HCT116 (cell line): Measurements from ENCODE around the gene PNKP.

Source experiments
- FOSL1 ChIP-seq: IDR thresholded peaks from 2 replicates; pipeline ENCODE4 v1.6.1; 2012; ENCODE audit warnings: low read depth
- JUND ChIP-seq: IDR thresholded peaks from 2 replicates; pipeline ENCODE4 v1.6.1; 2012
- POLR2A ChIP-seq: IDR thresholded peaks from 2 replicates; pipeline ENCODE4 v1.7.0; 2011; ENCODE audit warnings: borderline replicate concordance; ENCODE audit not compliant: insufficient read depth, insufficient read length; ENCODE audit errors: extremely low read depth
- SIN3A ChIP-seq: IDR thresholded peaks from 2 replicates; pipeline ENCODE4 v1.6.1; 2012; ENCODE audit warnings: low read depth
- SP1 ChIP-seq: IDR thresholded peaks from 2 replicates; pipeline ENCODE4 v1.6.1; 2012; ENCODE audit warnings: low read depth
- SRF ChIP-seq: IDR thresholded peaks from 2 replicates; pipeline ENCODE4 v1.6.1; 2012; ENCODE audit warnings: low read depth
- TF ChIP-seq, protein P1 (sequence below), 3 experiments: fragments of 200-600 bp in 1 of 3; sonication (generic) in 1 of 3; IDR thresholded peaks in 2 of 3; conservative IDR thresholded peaks in 1 of 3; 2 replicates each; pipeline ENCODE4 v1.5.1; 2012 to 2017; ENCODE audit warnings: low read depth in 2 of 3, low read length in 2 of 3, antibody characterized with exemption in 1 of 3, borderline replicate concordance in 1 of 3, control low read depth in 1 of 3, mild to moderate bottlenecking in 1 of 3, mixed read lengths in 1 of 3, mixed run types in 1 of 3, moderate library complexity in 1 of 3; ENCODE audit not compliant: insufficient read depth in 1 of 3
- TF ChIP-seq, protein P2 (sequence below): IDR thresholded peaks from 2 replicates; pipeline ENCODE4 v1.6.1; 2011; ENCODE audit warnings: mild to moderate bottlenecking, low read length, moderate library complexity; ENCODE audit not compliant: insufficient replicate concordance; ENCODE audit errors: extremely low read depth

DNA sequence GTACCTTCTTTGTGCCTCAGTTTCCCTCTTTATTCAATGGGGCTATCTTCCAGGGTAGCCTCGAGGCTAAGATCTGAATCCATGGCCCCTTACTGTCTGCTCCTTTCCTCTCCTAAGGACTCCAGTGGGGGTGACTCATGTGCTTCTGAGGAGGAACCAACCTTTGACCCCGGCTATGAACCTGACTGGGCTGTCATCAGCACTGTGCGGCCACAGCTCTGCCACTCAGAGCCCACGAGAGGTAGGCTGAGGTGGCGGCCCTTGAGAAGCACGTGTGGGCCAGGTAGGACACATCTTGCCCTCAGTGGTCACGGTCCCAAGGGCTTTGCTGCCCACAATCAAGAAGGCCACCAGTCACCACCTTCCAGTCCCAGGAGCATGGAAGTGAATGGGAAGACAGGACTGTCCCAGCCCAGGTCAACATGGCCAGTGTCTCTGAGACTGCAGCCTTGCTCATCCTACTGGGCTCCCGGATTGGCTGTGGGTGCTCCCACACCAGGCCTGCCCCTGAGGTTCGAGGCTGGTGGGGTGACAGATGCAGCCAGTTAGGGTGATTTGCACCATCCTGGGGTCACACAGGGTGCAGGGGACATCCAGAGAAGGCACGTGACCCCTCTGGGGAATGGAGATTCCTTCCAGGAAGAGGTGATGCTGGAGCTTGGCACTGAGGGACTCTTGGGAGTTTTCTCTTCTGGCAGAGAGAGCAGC, 12.9 kb upstream of the PNKP start:
- TF ChIP-seq POLR2A (no peak), SIN3A (no peak), SP1 (no peak), SRF (no peak), FOSL1 (no peak), JUND (no peak)
- TF ChIP-seq, protein P1, sequence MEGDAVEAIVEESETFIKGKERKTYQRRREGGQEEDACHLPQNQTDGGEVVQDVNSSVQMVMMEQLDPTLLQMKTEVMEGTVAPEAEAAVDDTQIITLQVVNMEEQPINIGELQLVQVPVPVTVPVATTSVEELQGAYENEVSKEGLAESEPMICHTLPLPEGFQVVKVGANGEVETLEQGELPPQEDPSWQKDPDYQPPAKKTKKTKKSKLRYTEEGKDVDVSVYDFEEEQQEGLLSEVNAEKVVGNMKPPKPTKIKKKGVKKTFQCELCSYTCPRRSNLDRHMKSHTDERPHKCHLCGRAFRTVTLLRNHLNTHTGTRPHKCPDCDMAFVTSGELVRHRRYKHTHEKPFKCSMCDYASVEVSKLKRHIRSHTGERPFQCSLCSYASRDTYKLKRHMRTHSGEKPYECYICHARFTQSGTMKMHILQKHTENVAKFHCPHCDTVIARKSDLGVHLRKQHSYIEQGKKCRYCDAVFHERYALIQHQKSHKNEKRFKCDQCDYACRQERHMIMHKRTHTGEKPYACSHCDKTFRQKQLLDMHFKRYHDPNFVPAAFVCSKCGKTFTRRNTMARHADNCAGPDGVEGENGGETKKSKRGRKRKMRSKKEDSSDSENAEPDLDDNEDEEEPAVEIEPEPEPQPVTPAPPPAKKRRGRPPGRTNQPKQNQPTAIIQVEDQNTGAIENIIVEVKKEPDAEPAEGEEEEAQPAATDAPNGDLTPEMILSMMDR (IDR thresholded peaks at IDR 0.05 in 2 of 3, conservative IDR thresholded peaks at IDR 0.05 in 1 of 3; ENCODE audit: borderline replicate concordance in 1 of 3, insufficient read depth in 1 of 3, low read depth in 2 of 3, low read length in 2 of 3) = no peak
- TF ChIP-seq, protein P2, sequence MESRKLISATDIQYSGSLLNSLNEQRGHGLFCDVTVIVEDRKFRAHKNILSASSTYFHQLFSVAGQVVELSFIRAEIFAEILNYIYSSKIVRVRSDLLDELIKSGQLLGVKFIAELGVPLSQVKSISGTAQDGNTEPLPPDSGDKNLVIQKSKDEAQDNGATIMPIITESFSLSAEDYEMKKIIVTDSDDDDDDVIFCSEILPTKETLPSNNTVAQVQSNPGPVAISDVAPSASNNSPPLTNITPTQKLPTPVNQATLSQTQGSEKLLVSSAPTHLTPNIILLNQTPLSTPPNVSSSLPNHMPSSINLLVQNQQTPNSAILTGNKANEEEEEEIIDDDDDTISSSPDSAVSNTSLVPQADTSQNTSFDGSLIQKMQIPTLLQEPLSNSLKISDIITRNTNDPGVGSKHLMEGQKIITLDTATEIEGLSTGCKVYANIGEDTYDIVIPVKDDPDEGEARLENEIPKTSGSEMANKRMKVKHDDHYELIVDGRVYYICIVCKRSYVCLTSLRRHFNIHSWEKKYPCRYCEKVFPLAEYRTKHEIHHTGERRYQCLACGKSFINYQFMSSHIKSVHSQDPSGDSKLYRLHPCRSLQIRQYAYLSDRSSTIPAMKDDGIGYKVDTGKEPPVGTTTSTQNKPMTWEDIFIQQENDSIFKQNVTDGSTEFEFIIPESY = no peak
